Lower leg skin (tissue), 3 donors: ENCODE results near the gene SMCO4.

Experiments
- POLR2A ChIP-seq, 2 donors: fragments of 450-650 bp; IDR thresholded peaks; one replicate each; pipeline ENCODE4 v1.6.1; 2016 to 2017; ENCODE audit warnings: antibody characterized with exemption in 2 of 2, mild to moderate bottlenecking in 1 of 2, moderate library complexity in 1 of 2
- TF ChIP-seq, protein P1 (sequence below), 3 donors: fragments of 450-650 bp; IDR thresholded peaks; one replicate each; pipeline ENCODE4 v1.5.1; 2016; ENCODE audit warnings: antibody characterized with exemption in 3 of 3, mild to moderate bottlenecking in 3 of 3, moderate library complexity in 2 of 3

GRCh38 chr11:93532281-93532789 lies 10.9 kb downstream of the SMCO4 start:
- TF ChIP-seq POLR2A (IDR thresholded peaks at IDR 0.05), result no peak
- TF ChIP-seq, protein P1, sequence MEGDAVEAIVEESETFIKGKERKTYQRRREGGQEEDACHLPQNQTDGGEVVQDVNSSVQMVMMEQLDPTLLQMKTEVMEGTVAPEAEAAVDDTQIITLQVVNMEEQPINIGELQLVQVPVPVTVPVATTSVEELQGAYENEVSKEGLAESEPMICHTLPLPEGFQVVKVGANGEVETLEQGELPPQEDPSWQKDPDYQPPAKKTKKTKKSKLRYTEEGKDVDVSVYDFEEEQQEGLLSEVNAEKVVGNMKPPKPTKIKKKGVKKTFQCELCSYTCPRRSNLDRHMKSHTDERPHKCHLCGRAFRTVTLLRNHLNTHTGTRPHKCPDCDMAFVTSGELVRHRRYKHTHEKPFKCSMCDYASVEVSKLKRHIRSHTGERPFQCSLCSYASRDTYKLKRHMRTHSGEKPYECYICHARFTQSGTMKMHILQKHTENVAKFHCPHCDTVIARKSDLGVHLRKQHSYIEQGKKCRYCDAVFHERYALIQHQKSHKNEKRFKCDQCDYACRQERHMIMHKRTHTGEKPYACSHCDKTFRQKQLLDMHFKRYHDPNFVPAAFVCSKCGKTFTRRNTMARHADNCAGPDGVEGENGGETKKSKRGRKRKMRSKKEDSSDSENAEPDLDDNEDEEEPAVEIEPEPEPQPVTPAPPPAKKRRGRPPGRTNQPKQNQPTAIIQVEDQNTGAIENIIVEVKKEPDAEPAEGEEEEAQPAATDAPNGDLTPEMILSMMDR (IDR thresholded peaks at IDR 0.05), result no peak
